HepG2 (cell line): ENCODE results near the gene TFDP1. TPM values are rescaled to one million over a fixed set of nuclear protein-coding genes. Genes with fewer than 3 reads are reported as not detected.

Experiments
- ATAC-seq: fragments of 200-7000 bp; cut with Tn5 transposase; 3 replicates; pipeline ENCODE4 v1.9.1; 2020; ENCODE audit warnings: mild to moderate bottlenecking, moderate library complexity
- BruUV-seq: library from RNA; stranded (reverse); fragments of 400-500 nt; replicated peaks from 2 replicates; lab custom pipeline; 2021; lab: Mats Ljungman, UMichigan
- CTCF ChIA-PET: fragments of 300-600 bp; formaldehyde crosslinking; extraction: SDS; loops from one replicate; lab custom pipeline; 2021; ENCODE audit warnings: low total read pairs, inconsistent platforms, low intra/inter-chr PET ratio; lab: Yijun Ruan, JAX
- POLR2A ChIA-PET: fragments of 350-600 bp; sonication (Branson Sonifier 250); formaldehyde crosslinking; loops from one replicate; lab custom pipeline; 2020; ENCODE audit warnings: antibody characterized with exemption, inconsistent platforms; lab: Yijun Ruan, JAX
- DNase-seq: peaks from one replicate; pipeline ENCODE4 v3.0.0-alpha.2; 2015; ENCODE audit warnings: low spot score
- FAIRE-seq: peaks from 3 replicates; lab custom pipeline; 2011; peaks lifted over from hg19 to GRCh38; lab: Jason Lieb, UNC
- H2AFZ ChIP-seq: one replicate; pipeline ENCODE4 v1.6.1; 2011; ENCODE audit warnings: low read length, inconsistent platforms
- H3K27ac ChIP-seq: fragments of 300-600 bp; 3 replicates; pipeline ENCODE4 v1.8.0; 2011; ENCODE audit warnings: mixed run types, mild to moderate bottlenecking, mixed read lengths, low read length, inconsistent platforms; ENCODE audit not compliant: insufficient read depth; ENCODE audit errors: extremely low read length
- H3K27me3 ChIP-seq, 2 experiments: fragments of 200-600 bp in 1 of 2; 2 replicates in 1 of 2; 3 replicates in 1 of 2; pipeline versions ENCODE4 v1.6.0 to v1.8.0; 2011; ENCODE audit warnings: low read length in 2 of 2, mild to moderate bottlenecking in 2 of 2, moderate library complexity in 2 of 2, inconsistent platforms in 1 of 2; ENCODE audit not compliant: insufficient read depth in 2 of 2, control insufficient read depth in 1 of 2
- H3K36me3 ChIP-seq, 2 experiments: fragments of 200-600 bp in 1 of 2; replicated peaks in 1 of 2; 2 replicates in 1 of 2; 3 replicates in 1 of 2; pipeline versions ENCODE4 v1.5.1 to v1.8.0; 2011; ENCODE audit warnings: low read length in 2 of 2, inconsistent platforms in 1 of 2; ENCODE audit not compliant: insufficient read depth in 2 of 2, control insufficient read depth in 1 of 2
- H3K4me1 ChIP-seq: 2 replicates; pipeline ENCODE4 v1.5.1; 2012; ENCODE audit warnings: low read length, inconsistent platforms; ENCODE audit not compliant: insufficient read depth
- H3K4me2 ChIP-seq: 2 replicates; pipeline ENCODE4 v1.6.0; 2011; ENCODE audit warnings: low read depth, low read length, inconsistent platforms
- H3K4me3 ChIP-seq, 3 experiments: fragments of 200-600 bp in 1 of 3; sonication (generic), shearing (Covaris generic) in 1 of 3; replicated peaks in 1 of 3; 2 replicates each; pipeline ENCODE4 v1.5.1; 2011 to 2016; ENCODE audit warnings: low read length in 3 of 3, inconsistent platforms in 2 of 3, low read depth in 2 of 3, mild to moderate bottlenecking in 2 of 3, control low read depth in 1 of 3, mixed read lengths in 1 of 3; ENCODE audit not compliant: insufficient read depth in 1 of 3
- H3K79me2 ChIP-seq: one replicate; pipeline ENCODE4 v1.6.1; 2011; ENCODE audit warnings: low read length, inconsistent platforms; ENCODE audit not compliant: insufficient read depth
- H3K9ac ChIP-seq: 2 replicates; pipeline ENCODE4 v1.6.0; 2011; ENCODE audit warnings: mild to moderate bottlenecking, low read depth, low read length, inconsistent platforms; ENCODE audit not compliant: insufficient read depth
- H3K9me3 ChIP-seq: 2 replicates; pipeline ENCODE4 v1.5.1; 2012; ENCODE audit warnings: mild to moderate bottlenecking, low read length
- H4K20me1 ChIP-seq: 2 replicates; pipeline ENCODE4 v1.6.0; 2011; ENCODE audit warnings: inconsistent platforms, mild to moderate bottlenecking, low read length, moderate library complexity; ENCODE audit not compliant: insufficient read depth
- FOXK1 ChIP-seq: sonication (generic); formaldehyde crosslinking; IDR thresholded peaks from 2 replicates; pipeline ENCODE4 v1.4.0; 2020; ENCODE audit warnings: low read depth, missing genetic modification reagents, borderline replicate concordance
- HMGXB4 ChIP-seq, 2 experiments: sonication (generic) in 1 of 2; formaldehyde crosslinking in 1 of 2; IDR thresholded peaks; 2 replicates each; pipeline versions ENCODE4 v1.4.0 to v1.6.1; 2018 to 2020; ENCODE audit warnings: missing genetic modification reagents in 2 of 2, borderline replicate concordance in 1 of 2, low read depth in 1 of 2, mild to moderate bottlenecking in 1 of 2, missing biosample characterization in 1 of 2
- MBD4 ChIP-seq: IDR thresholded peaks from 2 replicates; pipeline ENCODE4 v1.6.1; 2012; ENCODE audit warnings: low read length, inconsistent platforms, borderline replicate concordance
- NRL ChIP-seq: sonication (generic); formaldehyde crosslinking; IDR thresholded peaks from 2 replicates; pipeline ENCODE4 v1.5.0; 2020; ENCODE audit warnings: missing genetic modification reagents, mild to moderate bottlenecking, moderate library complexity, borderline replicate concordance
- PAF1 ChIP-seq: IDR thresholded peaks from 2 replicates; pipeline ENCODE4 v1.6.1; 2016; ENCODE audit warnings: missing genetic modification reagents, missing compliant biosample characterization
- PRMT3 ChIP-seq: sonication (generic); formaldehyde crosslinking; IDR thresholded peaks from 2 replicates; pipeline ENCODE4 v1.8.1; 2022; ENCODE audit warnings: low read depth, mild to moderate bottlenecking, moderate library complexity, missing genetic modification reagents, borderline replicate concordance
- SALL1 ChIP-seq: sonication (generic); formaldehyde crosslinking; IDR thresholded peaks from 2 replicates; pipeline ENCODE4 v1.8.0; 2022; ENCODE audit warnings: mild to moderate bottlenecking, missing genetic modification reagents
- SP4 ChIP-seq: sonication (generic); formaldehyde crosslinking; IDR thresholded peaks from 2 replicates; pipeline ENCODE4 v1.8.1; 2023; ENCODE audit warnings: mild to moderate bottlenecking, missing genetic modification reagents
- SRSF1 ChIP-seq: fragments of 200-400 bp; formaldehyde crosslinking; optimal IDR thresholded peaks from 2 replicates; pipeline ENCODE3; 2017; ENCODE audit warnings: mild to moderate bottlenecking, low read depth, low read length, moderate library complexity
- ZGPAT ChIP-seq: IDR thresholded peaks from 2 replicates; pipeline ENCODE4 v1.6.1; 2016; ENCODE audit warnings: mild to moderate bottlenecking
- ZNF280D ChIP-seq: sonication (generic); formaldehyde crosslinking; IDR thresholded peaks from 2 replicates; pipeline ENCODE4 v1.5.1; 2020; ENCODE audit warnings: mild to moderate bottlenecking, missing genetic modification reagents
- ZNF451 ChIP-seq: sonication (generic); formaldehyde crosslinking; IDR thresholded peaks from 2 replicates; pipeline ENCODE4 v1.5.0; 2020; ENCODE audit warnings: mild to moderate bottlenecking, missing genetic modification reagents
- ZNF543 ChIP-seq: sonication (generic); formaldehyde crosslinking; IDR thresholded peaks from 2 replicates; pipeline ENCODE4 v1.4.0; 2020; ENCODE audit warnings: mild to moderate bottlenecking, missing genetic modification reagents
- ZNF746 ChIP-seq: sonication (generic); formaldehyde crosslinking; IDR thresholded peaks from 2 replicates; pipeline ENCODE4 v1.8.0; 2022; ENCODE audit warnings: mild to moderate bottlenecking, missing genetic modification reagents
- ZNF792 ChIP-seq: IDR thresholded peaks from 2 replicates; pipeline ENCODE4 v1.6.1; 2016
- ZSCAN25 ChIP-seq: sonication (generic); formaldehyde crosslinking; IDR thresholded peaks from 2 replicates; pipeline ENCODE4 v1.8.0; 2022; ENCODE audit warnings: mild to moderate bottlenecking, missing genetic modification reagents
- WGBS: methylation state at CpG from one replicate; pipeline ENCODE4 v1.1.6; 2017; ENCODE audit warnings: low lambda C conversion rate; 5-methylcytosine and 5-hydroxymethylcytosine counted together
- in situ Hi-C: cut with HindIII; loops from 2 replicates; pipeline ENCODE4 v1.10.0; 2017; ENCODE audit warnings: low pct_unique_long_range_greater_than_20kb; ENCODE audit not compliant: extremely low pct_ligation_motif_present
- intact Hi-C: fragments of 100-400 bp; cut with micrococcal nuclease; formaldehyde crosslinking; loops from one replicate; pipeline ENCODE4 v1.10.0; 2022; ENCODE audit not compliant: unreplicated experiment
- polyA plus RNA-seq, 8 experiments: library from polyadenylated mRNA; depleted of rRNA in 3 of 8; stranded (reverse) in 7 of 8; unstranded in 1 of 8; fragments of >200 nt; fragmentation: Illumina TruSeq in 4 of 8; extraction: Trizol in 4 of 8; gene quantifications; 2 replicates each; pipeline versions ENCODE4 v1.2.1 to v1.2.3, GENCODE V29; 2011 to 2016; ENCODE audit warnings: low read depth in 4 of 8, missing spikeins in 1 of 8, mixed read lengths in 1 of 8; ENCODE audit not compliant: insufficient read depth in 1 of 8
- total RNA-seq, 5 experiments: library from RNA; depleted of rRNA; stranded (reverse); fragments of >200 nt; fragmentation: Illumina TruSeq; extraction: Trizol; gene quantifications; 2 replicates each; pipeline ENCODE4 v1.2.3, GENCODE V29; 2016; ENCODE audit warnings: low read depth in 1 of 5
- TF ChIP-seq, protein P1 (sequence below): sonication (generic); formaldehyde crosslinking; IDR thresholded peaks from 2 replicates; pipeline ENCODE4 v1.4.0; 2020; ENCODE audit warnings: mild to moderate bottlenecking, missing genetic modification reagents

Gene TFDP1
- total and polyA plus RNA-seq, 2 of the 13 experiments (the other 11 are each of a cell fraction or from before 2014, with no cell fraction given) = 38.0 to 84.2 TPM

DNA sequence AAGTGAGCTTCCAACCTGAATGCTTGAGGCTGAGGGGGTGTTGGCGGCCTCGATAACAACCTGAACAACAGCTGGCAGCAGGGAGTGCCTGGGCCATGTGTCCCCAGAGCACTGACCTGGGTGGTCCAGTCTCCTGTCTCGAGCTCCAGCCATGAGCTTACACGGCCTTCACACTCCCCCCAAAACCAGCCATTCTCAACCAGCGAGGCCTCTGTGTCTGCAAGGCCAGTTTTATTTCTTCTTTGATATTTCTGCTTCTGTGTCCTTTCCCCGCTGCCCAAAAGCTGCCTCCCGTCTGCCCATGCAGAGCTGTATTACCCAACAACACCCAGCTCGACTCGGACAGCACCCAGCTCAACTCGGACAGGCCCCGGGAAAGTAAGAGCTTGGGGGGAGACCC lies 32.5 kb upstream of the TFDP1 start (continued):
- TF ChIP-seq ZGPAT (CRISPR knock-in tag) = no peak
- no peak for TF ChIP-seq ZNF792 (CRISPR knock-in tag)
- TF ChIP-seq ZNF543 (CRISPR knock-in tag) = no peak
- no peak for TF ChIP-seq SP4 (CRISPR knock-in tag)
- TF ChIP-seq ZSCAN25 (CRISPR knock-in tag) = no peak
- no peak for TF ChIP-seq SRSF1
- TF ChIP-seq PAF1 (CRISPR knock-in tag) = no peak
- TF ChIP-seq, all 625 proteins: peak for 0

DNA sequence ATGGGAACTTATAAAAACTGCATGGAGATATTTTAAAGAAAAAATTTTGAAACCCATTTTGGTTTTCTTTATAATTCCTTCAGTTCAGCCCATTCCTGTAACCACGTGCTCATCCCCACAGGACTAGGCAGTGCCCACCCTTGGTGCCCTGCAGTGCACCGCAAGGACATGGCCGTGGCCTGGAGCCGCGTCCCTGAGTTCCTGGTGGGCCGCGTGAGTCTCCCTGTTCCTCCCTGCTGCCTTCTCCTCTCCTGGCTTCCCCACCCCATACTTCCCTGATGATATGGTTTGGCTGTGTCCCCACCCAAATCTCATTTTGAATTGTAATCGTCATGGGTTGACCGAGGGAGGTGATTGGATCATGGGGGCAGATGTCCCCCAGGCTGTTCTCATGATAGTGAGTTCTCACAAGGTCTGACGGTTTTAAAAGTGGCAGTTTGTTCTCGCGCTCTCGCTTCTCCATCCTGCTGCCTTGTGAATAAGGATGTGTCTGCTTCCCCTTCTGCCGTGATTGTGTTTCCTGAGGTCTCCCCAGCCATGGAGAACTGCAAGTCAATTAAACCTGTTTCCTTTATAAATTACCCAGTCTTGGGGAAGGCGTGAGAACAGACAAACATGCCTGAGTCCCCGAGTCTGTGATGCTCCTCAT lies 31.6 kb upstream of the TFDP1 start:
- H3K4me1 ChIP-seq = no peaks in the 10 kb centered on the region
- H3K36me3 ChIP-seq = peaks cover 14 to 44% of the 10 kb centered on the region in 2 experiments; a peak in 4 of 5 replicates
- no peaks in the 10 kb centered on the region for H3K9me3 ChIP-seq
- DNase-seq (no peak), ATAC-seq (no peak), FAIRE-seq (no peak)
- H4K20me1 ChIP-seq = no peaks in the 10 kb centered on the region
- peaks cover 2% of the 10 kb centered on the region for H3K79me2 ChIP-seq
- H3K4me2 ChIP-seq = no peak overlapping the region
- POLR2A ChIA-PET = no interaction called here
- no peak overlapping the region for H2AFZ ChIP-seq
- BruUV-seq = no TSS peak
- no peaks in the 10 kb centered on the region for H3K27me3 ChIP-seq
- H3K4me3 ChIP-seq = no peak overlapping the region
- in situ Hi-C loops (no loop called here), intact Hi-C loops (no loop called here)
- no peak overlapping the region for H3K9ac ChIP-seq
- WGBS = 97% methylated on average over 16 of the region's 16 CpGs
- CTCF ChIA-PET = no interaction called here
- no peak overlapping the region for H3K27ac ChIP-seq
- TF ChIP-seq NRL (CRISPR knock-in tag) (no peak), FOXK1 (CRISPR knock-in tag) (no peak), ZNF746 (CRISPR knock-in tag) (no peak), MBD4 (no peak), ZNF451 (CRISPR knock-in tag) (no peak), SALL1 (CRISPR knock-in tag) (no peak), ZNF280D (CRISPR knock-in tag) (no peak), HMGXB4 (CRISPR knock-in tag; IDR thresholded peaks at IDR 0.05; ENCODE audit: borderline replicate concordance in 1 of 2, low read depth in 1 of 2) (no peak), PRMT3 (CRISPR knock-in tag) (no peak)
- TF ChIP-seq, protein P1, sequence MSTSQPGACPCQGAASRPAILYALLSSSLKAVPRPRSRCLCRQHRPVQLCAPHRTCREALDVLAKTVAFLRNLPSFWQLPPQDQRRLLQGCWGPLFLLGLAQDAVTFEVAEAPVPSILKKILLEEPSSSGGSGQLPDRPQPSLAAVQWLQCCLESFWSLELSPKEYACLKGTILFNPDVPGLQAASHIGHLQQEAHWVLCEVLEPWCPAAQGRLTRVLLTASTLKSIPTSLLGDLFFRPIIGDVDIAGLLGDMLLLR = no peak
